T47D (cell line): ENCODE measurements around the gene CATSPER3.

Experiments used
- DNase-seq, 2 experiments: peaks; one replicate each; pipeline versions ENCODE4 v3.0.0 to v3.0.0-alpha.2; 2011 to 2012; ENCODE audit warnings: low read depth in 1 of 2, low spot score in 1 of 2
- JUND ChIP-seq: IDR thresholded peaks from 2 replicates; pipeline ENCODE4 v1.6.1; 2012; ENCODE audit warnings: low read depth
- in situ Hi-C: cut with HindIII; loops from 2 replicates; pipeline ENCODE4 v1.10.0; 2016; ENCODE audit warnings: low sequenced_read_pairs, low pct_unique_long_range_greater_than_20kb

The CATSPER3 gene

GRCh38 chr5:134949316-134949715, 18.4 kb upstream of the CATSPER3 start:
- in situ Hi-C loops = no loop called here
- TF ChIP-seq JUND = no peak
- DNase-seq = no peak

GRCh38 chr5:134957920-134958608, 9.6 kb upstream of the CATSPER3 start:
- in situ Hi-C loops = no loop called here
- DNase-seq = peak in 1 of 2 experiments; percentile 32
- no peak for TF ChIP-seq JUND

GRCh38 chr5:134958755-134959154, 9.0 kb upstream of the CATSPER3 start:
- no peak for TF ChIP-seq JUND
- in situ Hi-C loops = no loop called here
- DNase-seq = no peak

GRCh38 chr5:134963098-134963497, 4.6 kb upstream of the CATSPER3 start:
- no peak for TF ChIP-seq JUND
- in situ Hi-C loops = no loop called here
- no peak for DNase-seq

- TF ChIP-seq JUND = no peak
- in situ Hi-C loops = no loop called here
These were observed 3.1 kb upstream of the CATSPER3 start for GRCh38 chr5:134964359-134965270.

GRCh38 chr5:134965271-134965825, 2.4 kb upstream of the CATSPER3 start:
- no peak for DNase-seq
- in situ Hi-C loops = no loop called here
- TF ChIP-seq JUND = no peak

More at GRCh38 chr5:134964359-134965270, 3.1 kb upstream of the CATSPER3 start:
- no peak for DNase-seq

GRCh38 chr5:134968055-134968454, 348 bp downstream of the CATSPER3 start:
- peak in 1 of 2 experiments; percentile 79 for DNase-seq
- in situ Hi-C loops = no loop called here
- TF ChIP-seq JUND = no peak

GRCh38 chr5:134969166-134969565, 1.5 kb downstream of the CATSPER3 start:
- peak in 1 of 2 experiments; percentile 57 for DNase-seq
- TF ChIP-seq JUND = no peak
- in situ Hi-C loops = no loop called here

- in situ Hi-C loops = no loop called here
- no peak for DNase-seq
- TF ChIP-seq JUND = no peak
These were observed 7.5 kb downstream of the CATSPER3 start for GRCh38 chr5:134975078-134975715.

- DNase-seq = no peak
- TF ChIP-seq JUND = no peak
- in situ Hi-C loops = no loop called here
These were observed 8.1 kb downstream of the CATSPER3 start for GRCh38 chr5:134975843-134976242.

GRCh38 chr5:134976841-134977240, 9.1 kb downstream of the CATSPER3 start:
- no peak for TF ChIP-seq JUND
- in situ Hi-C loops = no loop called here
- no peak for DNase-seq

- in situ Hi-C loops = no loop called here
- peak; percentile 28 to 81 for DNase-seq
- no peak for TF ChIP-seq JUND
These were observed 11.7 kb downstream of the CATSPER3 start for GRCh38 chr5:134979416-134979815.
